ENCODE data around the gene LGMN. TPM values are rescaled to one million over a fixed set of nuclear protein-coding genes. Genes with fewer than 3 reads are reported as not detected.
A peak's percentile ranks its signal among the peaks of the same experiment; 100 is the strongest.

Gene LGMN
- total and polyA plus RNA-seq, 2 of the 8 experiments (the other 6 are each of a cell fraction or from before 2014, with no cell fraction given): 57.4 to 83.4 TPM

GRCh38 chr14:92690171-92691011 lies 58.0 kb downstream of the LGMN start:
- Histone ChIP-seq H3K14ac (ENCODE audit: insufficient read length) (no peak overlapping the region), H2BK12ac (ENCODE audit: low read depth, low read length) (no peak overlapping the region), H3K4me1 (replicated peaks in 1 of 4; ENCODE audit: control insufficient read depth in 3 of 4, insufficient read depth in 4 of 4, low read length in 3 of 4) (peaks cover 0 to 7% (median 3%) of the 10 kb centered on the region in 4 experiments; a peak in 4 of 7 replicates), H4K5ac (ENCODE audit: insufficient read length, low read depth, low read length) (no peak overlapping the region), H2BK5ac (ENCODE audit: low read depth, low read length) (no peak overlapping the region), H2AFZ (ENCODE audit: low read length) (no peak overlapping the region), H3K56ac (replicated peaks; ENCODE audit: insufficient read length, low read depth, low read length) (no peak overlapping the region), H3K79me1 (ENCODE audit: low read depth, low read length) (no peaks in the 10 kb centered on the region), H3K4ac (replicated peaks; ENCODE audit: insufficient read length, low read depth, low read length) (no peak overlapping the region), H3K23ac (ENCODE audit: insufficient read length) (no peak overlapping the region), H2BK15ac (ENCODE audit: low read length) (no peak overlapping the region), H4K8ac (ENCODE audit: extremely low read depth, insufficient read depth, low read length) (no peak overlapping the region), H2BK120ac (replicated peaks; ENCODE audit: low read depth, low read length) (no peak overlapping the region), H3K27ac (ENCODE audit: low read depth, low read length) (no peak overlapping the region), H4K20me1 (replicated peaks in 1 of 2; ENCODE audit: control insufficient read depth in 1 of 2, insufficient read depth in 2 of 2, low read length in 2 of 2) (peaks cover 0 to 2% of the 10 kb centered on the region in 2 experiments), H3K4me2 (ENCODE audit: insufficient read depth in 1 of 2, low read depth in 2 of 2, low read length in 2 of 2) (no peak overlapping the region), H3K18ac (ENCODE audit: extremely low read depth, low read length) (no peak overlapping the region), H3K9ac (replicated peaks in 1 of 4; ENCODE audit: extremely low read depth in 1 of 4, low read depth in 3 of 4, low read length in 3 of 4) (no peak overlapping the region), H3K9me3 (ENCODE audit: insufficient read depth in 2 of 2, low read depth in 1 of 2, low read length in 1 of 2) (no peaks in the 10 kb centered on the region), H4K91ac (replicated peaks; ENCODE audit: insufficient read length, low read length) (no peak overlapping the region), H3K27me3 (replicated peaks in 1 of 4; ENCODE audit: control insufficient read depth in 3 of 4, extremely low read depth in 1 of 4, insufficient read depth in 3 of 4, low read length in 3 of 4) (peaks cover 10 to 21% (median 20%) of the 10 kb centered on the region in 4 experiments; a peak in 6 of 7 replicates), H2AK5ac (ENCODE audit: low read depth, low read length) (no peak overlapping the region), H2BK20ac (ENCODE audit: low read length) (no peak overlapping the region), H3K23me2 (ENCODE audit: low read depth, low read length) (peaks cover 12% of the 10 kb centered on the region; the same call in 1 of the 2 replicates), H3K79me2 (ENCODE audit: control insufficient read depth in 1 of 2, insufficient read depth in 2 of 2, low read length in 2 of 2) (no peaks in the 10 kb centered on the region), H3K36me3 (ENCODE audit: control insufficient read depth in 2 of 4, insufficient read depth in 4 of 4, low read length in 3 of 4) (no peaks in the 10 kb centered on the region), H3K4me3 (ENCODE audit: extremely low read depth in 1 of 4, insufficient read depth in 2 of 4, low read depth in 3 of 4, low read length in 4 of 4) (no peak overlapping the region)
- POLR2A ChIA-PET (ENCODE audit: partially characterized antibody): no interaction called here
- CTCF ChIA-PET (ENCODE audit: partially characterized antibody): interaction anchor here (0.6 to 4.0 kb wide), 23 partner anchors 10 to 423 kb away, joined by 3 to 16 read pairs (median 3); no protein-coding TSS in a partner anchor
- WGBS, 2 experiments (ENCODE audit: extremely low coverage in 1 of 2, insufficient coverage in 1 of 2, insufficient read length in 1 of 2, insufficient replicate concordance in 2 of 2, low coverage in 1 of 2, low lambda C conversion rate in 2 of 2, missing lambda C conversion rate in 1 of 2): 89% methylated on average over 13 of the region's 13 CpGs; no CpG with 5 or more reads in 1 of the 2 experiments
- DNase-seq (ENCODE audit: low read depth in 1 of 2, low spot score in 2 of 2): no peak
- FAIRE-seq: no peak
- peak; percentile 16 to 51; a peak in 3 of 4 replicates for TF ChIP-seq RAD21 (IDR thresholded peaks at IDR 0.05 in 1 of 2, conservative IDR thresholded peaks at IDR 0.05 in 1 of 2; ENCODE audit: low read depth in 2 of 2, low read length in 2 of 2)
- TF ChIP-seq, protein P1, sequence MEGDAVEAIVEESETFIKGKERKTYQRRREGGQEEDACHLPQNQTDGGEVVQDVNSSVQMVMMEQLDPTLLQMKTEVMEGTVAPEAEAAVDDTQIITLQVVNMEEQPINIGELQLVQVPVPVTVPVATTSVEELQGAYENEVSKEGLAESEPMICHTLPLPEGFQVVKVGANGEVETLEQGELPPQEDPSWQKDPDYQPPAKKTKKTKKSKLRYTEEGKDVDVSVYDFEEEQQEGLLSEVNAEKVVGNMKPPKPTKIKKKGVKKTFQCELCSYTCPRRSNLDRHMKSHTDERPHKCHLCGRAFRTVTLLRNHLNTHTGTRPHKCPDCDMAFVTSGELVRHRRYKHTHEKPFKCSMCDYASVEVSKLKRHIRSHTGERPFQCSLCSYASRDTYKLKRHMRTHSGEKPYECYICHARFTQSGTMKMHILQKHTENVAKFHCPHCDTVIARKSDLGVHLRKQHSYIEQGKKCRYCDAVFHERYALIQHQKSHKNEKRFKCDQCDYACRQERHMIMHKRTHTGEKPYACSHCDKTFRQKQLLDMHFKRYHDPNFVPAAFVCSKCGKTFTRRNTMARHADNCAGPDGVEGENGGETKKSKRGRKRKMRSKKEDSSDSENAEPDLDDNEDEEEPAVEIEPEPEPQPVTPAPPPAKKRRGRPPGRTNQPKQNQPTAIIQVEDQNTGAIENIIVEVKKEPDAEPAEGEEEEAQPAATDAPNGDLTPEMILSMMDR (IDR thresholded peaks at IDR 0.05; ENCODE audit: control extremely low read depth in 1 of 3, insufficient read depth in 1 of 3, low read depth in 1 of 3, low read length in 3 of 3): peak; percentile 26 to 55 (median 41); a peak in 3 of 4 replicates
- no peak for TF ChIP-seq GTF2F1 (IDR thresholded peaks at IDR 0.05; ENCODE audit: borderline replicate concordance, low read depth, low read length)

Measured in H1 (cell line).